ENCODE measurements around the gene MROH7. TPM values are rescaled to one million over a fixed set of nuclear protein-coding genes. Genes with fewer than 3 reads are reported as not detected.

The MROH7 gene
- total RNA-seq, 4 donors from 2014 or later, result 0.42 to 1.3 (median 0.89) TPM

DNA sequence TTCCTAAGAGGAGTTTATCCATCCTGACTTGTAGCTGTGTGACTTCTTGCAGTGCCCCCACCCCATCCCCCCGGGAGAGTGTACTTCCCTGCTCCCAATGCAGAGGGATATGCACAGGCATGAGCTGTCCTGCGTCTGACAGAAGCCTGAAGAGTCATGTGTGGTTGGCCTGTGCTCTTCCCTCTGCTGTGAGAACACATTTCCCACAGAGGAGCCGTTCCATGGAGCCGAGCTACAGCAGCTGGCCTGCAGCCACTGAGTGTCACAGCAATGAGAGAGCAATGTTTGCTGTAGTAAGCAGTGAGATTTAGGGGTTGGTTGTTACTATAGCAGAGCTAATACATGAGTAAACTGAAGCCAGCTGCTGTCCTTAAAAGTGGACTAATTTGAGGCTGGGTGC lies 100.7 kb downstream of the MROH7 start:
- in situ Hi-C loops (cut with MboI; ENCODE audit: low sequenced_read_pairs in 4 of 4) (no loop called here), intact Hi-C loops (cut with DNase I; ENCODE audit: low total_unique reads) (no loop called here)
- DNase-seq (no peak), ATAC-seq (no peak)
- Histone ChIP-seq H3K4me1 (no peaks in the 10 kb centered on the region), H3K27me3 (no peaks in the 10 kb centered on the region), H3K9me3 (no peaks in the 10 kb centered on the region), H3K27ac (no peak overlapping the region), H3K4me3 (no peak overlapping the region), H3K36me3 (peaks cover 0 to 65% of the 10 kb centered on the region in 2 donors)
- no peak for TF ChIP-seq POLR2A (IDR thresholded peaks at IDR 0.05)
- TF ChIP-seq, protein P1, sequence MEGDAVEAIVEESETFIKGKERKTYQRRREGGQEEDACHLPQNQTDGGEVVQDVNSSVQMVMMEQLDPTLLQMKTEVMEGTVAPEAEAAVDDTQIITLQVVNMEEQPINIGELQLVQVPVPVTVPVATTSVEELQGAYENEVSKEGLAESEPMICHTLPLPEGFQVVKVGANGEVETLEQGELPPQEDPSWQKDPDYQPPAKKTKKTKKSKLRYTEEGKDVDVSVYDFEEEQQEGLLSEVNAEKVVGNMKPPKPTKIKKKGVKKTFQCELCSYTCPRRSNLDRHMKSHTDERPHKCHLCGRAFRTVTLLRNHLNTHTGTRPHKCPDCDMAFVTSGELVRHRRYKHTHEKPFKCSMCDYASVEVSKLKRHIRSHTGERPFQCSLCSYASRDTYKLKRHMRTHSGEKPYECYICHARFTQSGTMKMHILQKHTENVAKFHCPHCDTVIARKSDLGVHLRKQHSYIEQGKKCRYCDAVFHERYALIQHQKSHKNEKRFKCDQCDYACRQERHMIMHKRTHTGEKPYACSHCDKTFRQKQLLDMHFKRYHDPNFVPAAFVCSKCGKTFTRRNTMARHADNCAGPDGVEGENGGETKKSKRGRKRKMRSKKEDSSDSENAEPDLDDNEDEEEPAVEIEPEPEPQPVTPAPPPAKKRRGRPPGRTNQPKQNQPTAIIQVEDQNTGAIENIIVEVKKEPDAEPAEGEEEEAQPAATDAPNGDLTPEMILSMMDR (IDR thresholded peaks at IDR 0.05 in 4 of 5, conservative IDR thresholded peaks at IDR 0.05 in 1 of 5), result no peak

DNA sequence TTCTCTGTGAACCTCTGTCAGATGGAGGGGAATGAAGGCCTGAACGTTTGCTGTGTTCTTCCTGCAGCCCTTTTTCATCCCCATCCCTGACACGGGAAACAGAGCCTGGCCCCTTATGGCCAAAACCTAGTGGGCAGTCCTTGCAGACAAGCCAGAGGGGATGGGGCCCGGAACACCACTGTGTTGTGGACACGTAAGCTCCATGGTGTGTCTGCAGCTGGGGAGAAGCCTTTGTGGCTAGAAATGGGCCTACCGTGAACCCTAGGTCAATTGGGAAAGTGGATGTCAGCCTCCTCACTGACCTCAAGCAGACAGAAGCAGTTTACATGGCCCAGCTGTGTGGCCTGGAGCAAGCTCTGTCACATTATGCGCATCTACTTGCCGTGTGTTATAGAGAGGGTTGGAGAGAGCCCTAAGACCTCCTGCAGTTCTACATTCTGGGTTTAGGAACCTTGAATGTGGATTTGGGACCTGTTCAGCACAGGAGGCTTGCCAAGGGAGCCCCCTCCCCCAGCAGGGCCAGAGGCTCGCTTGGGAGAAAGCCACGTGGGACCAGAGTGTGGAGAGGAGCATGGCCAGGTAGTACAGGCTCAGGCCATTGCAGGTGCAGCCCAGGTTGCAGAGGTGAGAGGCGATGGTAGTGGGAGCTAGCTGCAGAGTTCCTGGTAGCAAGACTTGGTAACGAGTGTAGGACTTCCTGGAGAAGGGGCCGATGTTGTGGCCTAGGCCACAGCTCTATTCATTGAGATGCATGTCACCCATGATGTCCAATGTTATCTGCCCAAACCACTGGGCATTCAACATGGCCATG lies 102.0 kb downstream of the MROH7 start:
- ATAC-seq (no peak), DNase-seq (no peak)
- H3K27ac ChIP-seq, result no peak overlapping the region
- H3K36me3 ChIP-seq, result peaks cover 0 to 52% of the 10 kb centered on the region in 2 donors
- no peak overlapping the region for H3K4me3 ChIP-seq
- no peaks in the 10 kb centered on the region for H3K9me3 ChIP-seq
- TF ChIP-seq POLR2A (IDR thresholded peaks at IDR 0.05), result no peak
- TF ChIP-seq, protein P1 (IDR thresholded peaks at IDR 0.05 in 4 of 5, conservative IDR thresholded peaks at IDR 0.05 in 1 of 5), result no peak
- no peaks in the 10 kb centered on the region for H3K27me3 ChIP-seq
- intact Hi-C loops (cut with DNase I; ENCODE audit: low total_unique reads) (no loop called here), in situ Hi-C loops (cut with MboI; ENCODE audit: low sequenced_read_pairs in 4 of 4) (no loop called here)
- no peaks in the 10 kb centered on the region for H3K4me1 ChIP-seq

DNA sequence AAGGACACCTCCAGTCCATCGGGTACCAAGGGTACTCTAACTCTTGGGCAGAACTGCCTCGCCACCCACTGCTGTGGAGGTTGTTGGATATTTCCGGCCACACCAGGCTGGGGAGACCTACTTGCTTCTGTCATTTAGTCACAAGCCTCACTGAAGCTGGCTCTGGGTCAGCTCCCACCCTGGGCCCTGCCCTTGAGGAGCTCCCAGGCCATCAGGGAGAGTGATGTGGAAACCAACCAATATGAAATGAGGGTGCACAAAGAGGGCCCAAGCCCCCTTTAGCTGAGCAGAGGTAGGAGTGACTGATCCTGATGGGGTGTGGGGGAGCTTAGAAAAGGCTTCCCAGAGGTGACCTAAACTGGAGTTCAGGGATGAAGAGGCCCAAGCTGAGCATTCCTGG lies 103.1 kb downstream of the MROH7 start:
- in situ Hi-C loops (cut with MboI; ENCODE audit: low sequenced_read_pairs in 4 of 4), result no loop called here
- H3K4me3 ChIP-seq, result no peak overlapping the region
- H3K27ac ChIP-seq, result no peak overlapping the region
- TF ChIP-seq, protein P1 (IDR thresholded peaks at IDR 0.05 in 4 of 5, conservative IDR thresholded peaks at IDR 0.05 in 1 of 5), result no peak
- no peak for TF ChIP-seq POLR2A (IDR thresholded peaks at IDR 0.05)
- H3K36me3 ChIP-seq, result peaks cover 0 to 41% of the 10 kb centered on the region in 2 donors
- H3K9me3 ChIP-seq, result no peaks in the 10 kb centered on the region
- no peak for DNase-seq
- intact Hi-C loops (cut with DNase I; ENCODE audit: low total_unique reads), result no loop called here
- no peaks in the 10 kb centered on the region for H3K27me3 ChIP-seq
- no peaks in the 10 kb centered on the region for H3K4me1 ChIP-seq
- no peak for ATAC-seq

DNA sequence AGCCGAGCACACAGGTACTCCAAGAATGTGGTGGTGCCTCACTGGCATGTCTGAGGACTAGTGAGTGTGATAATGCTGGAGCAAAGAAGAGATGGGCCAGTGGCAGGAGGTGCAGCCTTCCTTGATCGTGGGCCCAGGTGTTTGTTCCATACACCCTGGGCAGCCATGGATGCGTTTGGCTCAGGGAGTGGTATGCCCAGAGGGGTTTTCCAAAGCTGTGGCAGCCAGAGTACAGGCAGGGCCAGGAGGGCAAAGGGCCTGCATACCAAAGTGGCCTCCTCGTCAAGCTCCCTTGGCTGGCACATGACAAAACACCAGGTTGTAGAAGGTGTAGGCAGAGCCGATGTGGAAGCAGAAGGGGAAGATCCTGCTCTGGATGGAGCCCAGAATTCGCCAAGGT lies 103.7 kb downstream of the MROH7 start:
- Histone ChIP-seq H3K27me3 (no peaks in the 10 kb centered on the region), H3K36me3 (peaks cover 0 to 35% of the 10 kb centered on the region in 2 donors), H3K9me3 (no peaks in the 10 kb centered on the region), H3K4me3 (no peak overlapping the region), H3K4me1 (no peaks in the 10 kb centered on the region), H3K27ac (no peak overlapping the region)
- DNase-seq (no peak), ATAC-seq (no peak)
- no peak for TF ChIP-seq POLR2A (IDR thresholded peaks at IDR 0.05)
- TF ChIP-seq, protein P1 (IDR thresholded peaks at IDR 0.05 in 4 of 5, conservative IDR thresholded peaks at IDR 0.05 in 1 of 5), result no peak
- in situ Hi-C loops (cut with MboI; ENCODE audit: low sequenced_read_pairs in 4 of 4), result no loop called here
- intact Hi-C loops (cut with DNase I; ENCODE audit: low total_unique reads), result no loop called here

Measured in gastrocnemius medialis (tissue), 4 donors.